GM18951 (cell line): Measurements from ENCODE around the gene KIF21A.

ENCODE experiments used
- POLR2A ChIP-seq: IDR thresholded peaks from 4 replicates; pipeline ENCODE4 v1.6.1; 2011; ENCODE audit warnings: mild to moderate bottlenecking; ENCODE audit not compliant: insufficient read length, insufficient read depth; ENCODE audit errors: extremely low read depth
- in situ Hi-C: fragments of 300-500 bp; cut with MboI; formaldehyde crosslinking; loops from one replicate; pipeline ENCODE4 v1.12.0; 2022; ENCODE audit warnings: low sequenced_read_pairs, mixed read lengths, inconsistent platforms; ENCODE audit not compliant: unreplicated experiment

The KIF21A gene

GRCh38 chr12:39367494-39367893 is 75.4 kb downstream of the KIF21A start:
- TF ChIP-seq POLR2A: no peak
- in situ Hi-C loops: no loop called here

GRCh38 chr12:39365364-39366001 is 77.4 kb downstream of the KIF21A start:
- TF ChIP-seq POLR2A: no peak
- in situ Hi-C loops: no loop called here

- in situ Hi-C loops: no loop called here
- TF ChIP-seq POLR2A: no peak
Measured at GRCh38 chr12:39364196-39364595, 78.7 kb downstream of the KIF21A start.

GRCh38 chr12:39359645-39360044 is 83.3 kb downstream of the KIF21A start:
- in situ Hi-C loops: no loop called here
- no peak for TF ChIP-seq POLR2A

GRCh38 chr12:39357041-39357440 is 85.9 kb downstream of the KIF21A start:
- in situ Hi-C loops: no loop called here
- TF ChIP-seq POLR2A: no peak

- TF ChIP-seq POLR2A: no peak
- in situ Hi-C loops: no loop called here
Measured at GRCh38 chr12:39355841-39356240, 87.1 kb downstream of the KIF21A start.

- in situ Hi-C loops: no loop called here
- TF ChIP-seq POLR2A: no peak
Measured at GRCh38 chr12:39354955-39355354, 88.0 kb downstream of the KIF21A start.

- in situ Hi-C loops: no loop called here
- no peak for TF ChIP-seq POLR2A
Measured at GRCh38 chr12:39352471-39353017, 90.4 kb downstream of the KIF21A start.

GRCh38 chr12:39351153-39351552 is 91.8 kb downstream of the KIF21A start:
- TF ChIP-seq POLR2A: no peak
- in situ Hi-C loops: no loop called here

GRCh38 chr12:39348941-39349626 is 93.8 kb downstream of the KIF21A start:
- TF ChIP-seq POLR2A: no peak

GRCh38 chr12:39348523-39348922 is 94.4 kb downstream of the KIF21A start:
- in situ Hi-C loops: no loop called here
- no peak for TF ChIP-seq POLR2A

More at GRCh38 chr12:39348941-39349626, 93.8 kb downstream of the KIF21A start:
- in situ Hi-C loops: no loop called here

- in situ Hi-C loops: no loop called here
- TF ChIP-seq POLR2A: no peak
Measured at GRCh38 chr12:39344926-39345325, 98.0 kb downstream of the KIF21A start.

GRCh38 chr12:39343665-39344064 is 99.3 kb downstream of the KIF21A start:
- in situ Hi-C loops: no loop called here
- TF ChIP-seq POLR2A: no peak

GRCh38 chr12:39341761-39342160 is 101.2 kb downstream of the KIF21A start:
- no peak for TF ChIP-seq POLR2A
- in situ Hi-C loops: no loop called here

GRCh38 chr12:39341179-39341578 is 101.7 kb downstream of the KIF21A start:
- no peak for TF ChIP-seq POLR2A
- in situ Hi-C loops: no loop called here
